ENCODE measurements around the gene GRID2IP. TPM values are rescaled to one million over a fixed set of nuclear protein-coding genes. Genes with fewer than 3 reads are reported as not detected.
"Not testable (repeated sequence)": the region's sequence is repeated elsewhere in the genome, so short reads cannot be mapped to it uniquely, and the experiment has no call there.

Gene GRID2IP
- total and polyA plus RNA-seq, 4 donors: 0.16 to 0.80 (median 0.50) TPM

DNA sequence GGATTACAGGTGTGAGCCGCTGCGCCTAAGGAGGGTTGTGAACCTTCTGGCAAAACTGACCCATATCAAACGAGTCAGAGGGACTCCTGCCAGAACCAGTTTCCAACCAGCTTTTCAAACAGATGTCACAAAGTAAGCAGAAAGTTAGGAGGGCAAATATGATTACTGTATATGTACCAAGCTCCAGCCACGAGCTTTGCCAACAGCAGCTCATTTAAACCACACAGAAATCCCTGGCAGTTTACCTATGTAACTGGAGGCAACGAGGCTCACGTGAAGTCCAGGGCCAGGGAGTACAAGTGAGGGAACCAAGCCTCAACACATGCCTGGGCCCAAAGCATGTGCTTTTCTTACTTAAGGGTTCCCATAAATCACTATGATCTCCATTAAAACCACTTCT is 91.0 kb downstream of the GRID2IP start:
- H3K27me3 ChIP-seq (ENCODE audit: control insufficient read depth in 3 of 3, insufficient read depth in 3 of 3, low read length in 2 of 3): no peaks in the 10 kb centered on the region
- H3K9me3 ChIP-seq (ENCODE audit: control insufficient read depth in 4 of 4, insufficient read depth in 3 of 4, low read length in 3 of 4): no peaks in the 10 kb centered on the region
- ATAC-seq (ENCODE audit: insufficient read depth, low FRiP score): no peak
- DNase-seq: no peak
- TF ChIP-seq CTCF (IDR thresholded peaks at IDR 0.05; ENCODE audit: control extremely low read depth, extremely low read depth): no peak
- WGBS, 2 donors: 84 to 91% methylated on average over 6 of the region's 6 CpGs
- peaks cover 8 to 19% (median 13%) of the 10 kb centered on the region in 4 donors for H3K36me3 ChIP-seq (ENCODE audit: control insufficient read depth in 4 of 4, insufficient read depth in 4 of 4, low read length in 4 of 4)
- H3K4me1 ChIP-seq (ENCODE audit: control insufficient read depth in 5 of 5, insufficient read depth in 5 of 5, low read length in 5 of 5): no peaks in the 10 kb centered on the region
- H3K4me3 ChIP-seq: no peak overlapping the region
- H3K9ac ChIP-seq (ENCODE audit: insufficient read depth in 1 of 2, low read length in 2 of 2): no peak overlapping the region
- no peak overlapping the region for H3K27ac ChIP-seq (ENCODE audit: low read depth in 1 of 2, low read length in 1 of 2)

GRCh38 chr7:6458676-6459075 is 92.6 kb downstream of the GRID2IP start:
- not testable (repeated sequence) for H3K9ac ChIP-seq (ENCODE audit: insufficient read depth in 1 of 2, low read length in 2 of 2); H3K4me1 ChIP-seq (ENCODE audit: control insufficient read depth in 5 of 5, insufficient read depth in 5 of 5, low read length in 5 of 5); H3K4me3 ChIP-seq; ATAC-seq (ENCODE audit: insufficient read depth, low FRiP score); H3K9me3 ChIP-seq (ENCODE audit: control insufficient read depth in 4 of 4, insufficient read depth in 3 of 4, low read length in 3 of 4); H3K27me3 ChIP-seq (ENCODE audit: control insufficient read depth in 3 of 3, insufficient read depth in 3 of 3, low read length in 2 of 3); DNase-seq; H3K27ac ChIP-seq (ENCODE audit: low read depth in 1 of 2, low read length in 1 of 2)
- peaks cover 4 to 16% (median 12%) of the 10 kb centered on the region in 4 donors for H3K36me3 ChIP-seq (ENCODE audit: control insufficient read depth in 4 of 4, insufficient read depth in 4 of 4, low read length in 4 of 4)
- 84 to 91% methylated on average over 3 of the region's 3 CpGs for WGBS, 2 donors

DNA sequence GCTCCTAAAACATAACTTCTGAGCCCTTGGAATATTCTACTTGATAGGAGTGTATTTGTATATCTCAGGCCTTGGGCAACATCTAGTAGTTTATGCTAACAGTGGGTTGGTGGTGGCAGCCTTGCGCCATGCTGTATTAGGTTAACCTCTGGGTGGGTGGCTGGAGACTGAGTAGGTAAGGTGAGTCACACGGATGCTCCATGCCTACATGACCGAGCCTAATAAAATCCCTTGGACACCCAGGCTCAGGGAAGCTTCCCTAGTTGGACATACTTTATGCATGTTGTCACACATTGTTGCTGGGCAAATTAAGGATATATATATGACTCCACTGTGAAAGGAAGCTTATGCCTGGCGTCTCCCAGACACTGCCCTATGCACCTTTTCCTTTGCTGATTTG is 97.5 kb downstream of the GRID2IP start:
- ATAC-seq (ENCODE audit: insufficient read depth, low FRiP score) (no peak), DNase-seq (no peak)
- H3K36me3 ChIP-seq (ENCODE audit: control insufficient read depth in 4 of 4, insufficient read depth in 4 of 4, low read length in 4 of 4): no peaks in the 10 kb centered on the region
- TF ChIP-seq CTCF (IDR thresholded peaks at IDR 0.05; ENCODE audit: control extremely low read depth, extremely low read depth): no peak
- H3K27ac ChIP-seq (ENCODE audit: low read depth in 1 of 2, low read length in 1 of 2): no peak overlapping the region
- H3K9ac ChIP-seq (ENCODE audit: insufficient read depth in 1 of 2, low read length in 2 of 2): no peak overlapping the region
- H3K4me3 ChIP-seq: no peak overlapping the region
- no peaks in the 10 kb centered on the region for H3K27me3 ChIP-seq (ENCODE audit: control insufficient read depth in 3 of 3, insufficient read depth in 3 of 3, low read length in 2 of 3)
- peaks cover 0 to 1% (median 0%) of the 10 kb centered on the region in 5 donors for H3K4me1 ChIP-seq (ENCODE audit: control insufficient read depth in 5 of 5, insufficient read depth in 5 of 5, low read length in 5 of 5)
- WGBS, 2 donors: 91 to 94% methylated on average over 4 of the region's 4 CpGs
- H3K9me3 ChIP-seq (ENCODE audit: control insufficient read depth in 4 of 4, insufficient read depth in 3 of 4, low read length in 3 of 4): no peaks in the 10 kb centered on the region

DNA sequence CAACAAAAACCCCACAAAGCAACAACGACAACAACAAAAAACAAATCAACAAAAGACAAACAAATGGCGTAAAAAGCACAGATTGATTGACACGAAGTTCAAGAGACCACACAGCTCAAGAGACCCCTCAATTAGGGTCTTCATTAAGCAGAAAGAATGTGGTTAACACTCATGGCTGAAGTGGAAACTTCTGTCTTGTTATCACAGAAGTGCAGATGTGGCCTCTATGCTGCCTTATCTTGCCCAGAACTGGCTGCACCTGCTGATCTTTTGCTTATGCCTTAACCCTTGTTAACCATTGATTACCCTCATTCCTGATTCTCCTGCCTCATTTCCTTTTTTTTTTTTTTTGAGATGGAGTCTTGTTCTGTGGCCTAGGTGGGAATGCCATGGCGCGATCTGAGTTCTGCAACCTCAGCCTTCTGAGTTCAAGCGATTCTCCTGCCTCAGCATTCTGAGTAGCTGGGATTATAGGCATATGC is 100.0 kb downstream of the GRID2IP start:
- no peak for ATAC-seq (ENCODE audit: insufficient read depth, low FRiP score)
- Histone ChIP-seq H3K36me3 (ENCODE audit: control insufficient read depth in 4 of 4, insufficient read depth in 4 of 4, low read length in 4 of 4) (no peaks in the 10 kb centered on the region), H3K9ac (ENCODE audit: insufficient read depth in 1 of 2, low read length in 2 of 2) (no peak overlapping the region), H3K27me3 (ENCODE audit: control insufficient read depth in 3 of 3, insufficient read depth in 3 of 3, low read length in 2 of 3) (no peaks in the 10 kb centered on the region), H3K9me3 (ENCODE audit: control insufficient read depth in 4 of 4, insufficient read depth in 3 of 4, low read length in 3 of 4) (no peaks in the 10 kb centered on the region), H3K27ac (ENCODE audit: low read depth in 1 of 2, low read length in 1 of 2) (no peak overlapping the region), H3K4me1 (ENCODE audit: control insufficient read depth in 5 of 5, insufficient read depth in 5 of 5, low read length in 5 of 5) (peaks cover 0 to 9% (median 1%) of the 10 kb centered on the region in 5 donors), H3K4me3 (no peak overlapping the region)
- DNase-seq: no peak
- WGBS, 2 donors: 77 to 89% methylated on average over 6 of the region's 6 CpGs
- no peak for TF ChIP-seq CTCF (IDR thresholded peaks at IDR 0.05; ENCODE audit: control extremely low read depth, extremely low read depth)

DNA sequence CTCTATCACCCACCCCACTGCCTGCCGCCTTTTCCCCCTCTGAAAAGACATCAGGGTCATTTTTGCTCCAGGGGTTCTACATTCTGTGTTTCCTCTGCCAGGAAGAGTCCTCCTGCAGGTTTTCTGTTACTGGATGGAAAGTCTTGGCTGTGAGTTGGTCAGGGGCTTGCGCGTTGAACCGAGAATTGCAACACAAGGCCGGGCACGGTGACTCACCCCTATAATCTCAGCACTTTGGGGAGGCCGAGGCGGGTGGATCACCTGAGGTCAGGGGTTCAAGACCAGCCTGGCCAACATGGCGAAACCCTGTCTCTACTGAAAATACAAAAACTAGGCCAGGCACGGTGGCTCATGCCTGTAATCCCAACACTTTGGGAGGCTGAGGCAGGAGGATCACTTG is 100.7 kb downstream of the GRID2IP start:
- not testable (repeated sequence) for H3K36me3 ChIP-seq (ENCODE audit: control insufficient read depth in 4 of 4, insufficient read depth in 4 of 4, low read length in 4 of 4); H3K9me3 ChIP-seq (ENCODE audit: control insufficient read depth in 4 of 4, insufficient read depth in 3 of 4, low read length in 3 of 4); H3K4me3 ChIP-seq; H3K27me3 ChIP-seq (ENCODE audit: control insufficient read depth in 3 of 3, insufficient read depth in 3 of 3, low read length in 2 of 3); H3K4me1 ChIP-seq (ENCODE audit: control insufficient read depth in 5 of 5, insufficient read depth in 5 of 5, low read length in 5 of 5); H3K27ac ChIP-seq (ENCODE audit: low read depth in 1 of 2, low read length in 1 of 2); H3K9ac ChIP-seq (ENCODE audit: insufficient read depth in 1 of 2, low read length in 2 of 2); DNase-seq; ATAC-seq (ENCODE audit: insufficient read depth, low FRiP score)
- 64 to 87% methylated on average over 7 to 10 of the region's 10 CpGs for WGBS, 2 donors

- 70 to 78% methylated on average over 10 to 11 of the region's 11 CpGs for WGBS, 2 donors
- ATAC-seq (ENCODE audit: insufficient read depth, low FRiP score); H3K36me3 ChIP-seq (ENCODE audit: control insufficient read depth in 4 of 4, insufficient read depth in 4 of 4, low read length in 4 of 4): not testable (repeated sequence)
These were observed 101.4 kb downstream of the GRID2IP start for GRCh38 chr7:6449884-6450283.

More at GRCh38 chr7:6449884-6450283, 101.4 kb downstream of the GRID2IP start:
- H3K9me3 ChIP-seq (ENCODE audit: control insufficient read depth in 4 of 4, insufficient read depth in 3 of 4, low read length in 3 of 4); H3K27me3 ChIP-seq (ENCODE audit: control insufficient read depth in 3 of 3, insufficient read depth in 3 of 3, low read length in 2 of 3); H3K4me3 ChIP-seq; H3K9ac ChIP-seq (ENCODE audit: insufficient read depth in 1 of 2, low read length in 2 of 2); H3K27ac ChIP-seq (ENCODE audit: low read depth in 1 of 2, low read length in 1 of 2); DNase-seq: not testable (repeated sequence)
- peaks cover 0 to 12% (median 5%) of the 10 kb centered on the region in 5 donors for H3K4me1 ChIP-seq (ENCODE audit: control insufficient read depth in 5 of 5, insufficient read depth in 5 of 5, low read length in 5 of 5)
